ENCODE measurements around the gene PITPNM3. TPM values are rescaled to one million over a fixed set of nuclear protein-coding genes. Genes with fewer than 3 reads are reported as not detected.

PITPNM3 gene
- polyA plus RNA-seq, 2 donors, result 9.5 to 14.4 TPM

DNA sequence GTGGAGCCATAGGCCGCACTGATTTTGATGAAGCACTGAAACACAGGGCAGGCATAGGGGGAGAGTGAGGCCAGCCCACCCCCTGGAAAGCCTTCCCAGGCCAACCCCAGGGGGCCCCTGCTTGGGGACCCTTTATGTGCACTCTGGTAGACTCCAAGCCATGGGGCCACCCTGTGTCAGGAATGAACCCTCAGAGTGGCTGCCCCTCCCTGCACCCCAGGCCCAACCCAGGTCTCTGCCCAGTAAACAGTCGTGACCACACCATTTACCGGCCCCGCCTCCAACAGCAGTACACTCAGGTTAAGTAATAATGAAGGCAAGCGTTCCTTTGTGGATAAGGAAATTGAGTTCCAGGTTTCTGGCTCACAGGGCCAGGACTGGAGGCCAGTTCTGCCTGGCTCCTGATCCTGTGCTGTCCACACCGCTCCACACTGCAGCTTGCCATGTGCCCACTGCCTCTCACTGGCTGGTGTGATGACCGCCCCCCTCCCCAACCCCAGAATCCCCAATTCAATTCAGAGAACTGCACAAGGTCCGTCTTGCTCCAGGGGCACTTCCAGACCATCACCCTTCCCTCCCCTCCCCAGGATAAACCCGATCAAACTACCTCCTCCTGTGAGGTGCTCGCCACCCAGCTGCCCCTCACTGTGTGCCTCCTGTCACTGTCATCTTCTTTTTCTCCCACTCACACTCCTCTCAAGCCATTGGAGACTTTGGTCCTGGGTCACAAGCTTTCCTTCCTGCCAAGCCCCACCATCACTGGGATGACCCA, 98.5 kb downstream of the PITPNM3 start:
- H3K27ac ChIP-seq (ENCODE audit: low read depth in 2 of 2, low read length in 1 of 2), result peak overlapping the region; percentile 32 to 77
- peaks cover 0 to 13% of the 10 kb centered on the region in 2 donors for H3K36me3 ChIP-seq (ENCODE audit: control insufficient read depth in 2 of 2, insufficient read depth in 2 of 2, low read length in 1 of 2)
- H3K27me3 ChIP-seq (ENCODE audit: control insufficient read depth in 1 of 2, insufficient read depth in 2 of 2, low read length in 2 of 2), result no peaks in the 10 kb centered on the region
- 74 to 79% methylated on average over 10 of the region's 10 CpGs for WGBS, 2 donors
- H3K4me3 ChIP-seq (ENCODE audit: low read depth in 1 of 2, low read length in 2 of 2), result no peak overlapping the region
- H3K9me3 ChIP-seq (ENCODE audit: control insufficient read depth in 2 of 2, insufficient read depth in 1 of 2, low read depth in 1 of 2, low read length in 1 of 2), result peaks cover 0 to 2% of the 10 kb centered on the region in 2 donors
- peaks cover 0 to 15% of the 10 kb centered on the region in 2 donors for H3K4me1 ChIP-seq (ENCODE audit: control insufficient read depth in 2 of 2, insufficient read depth in 2 of 2, low read length in 1 of 2)

DNA sequence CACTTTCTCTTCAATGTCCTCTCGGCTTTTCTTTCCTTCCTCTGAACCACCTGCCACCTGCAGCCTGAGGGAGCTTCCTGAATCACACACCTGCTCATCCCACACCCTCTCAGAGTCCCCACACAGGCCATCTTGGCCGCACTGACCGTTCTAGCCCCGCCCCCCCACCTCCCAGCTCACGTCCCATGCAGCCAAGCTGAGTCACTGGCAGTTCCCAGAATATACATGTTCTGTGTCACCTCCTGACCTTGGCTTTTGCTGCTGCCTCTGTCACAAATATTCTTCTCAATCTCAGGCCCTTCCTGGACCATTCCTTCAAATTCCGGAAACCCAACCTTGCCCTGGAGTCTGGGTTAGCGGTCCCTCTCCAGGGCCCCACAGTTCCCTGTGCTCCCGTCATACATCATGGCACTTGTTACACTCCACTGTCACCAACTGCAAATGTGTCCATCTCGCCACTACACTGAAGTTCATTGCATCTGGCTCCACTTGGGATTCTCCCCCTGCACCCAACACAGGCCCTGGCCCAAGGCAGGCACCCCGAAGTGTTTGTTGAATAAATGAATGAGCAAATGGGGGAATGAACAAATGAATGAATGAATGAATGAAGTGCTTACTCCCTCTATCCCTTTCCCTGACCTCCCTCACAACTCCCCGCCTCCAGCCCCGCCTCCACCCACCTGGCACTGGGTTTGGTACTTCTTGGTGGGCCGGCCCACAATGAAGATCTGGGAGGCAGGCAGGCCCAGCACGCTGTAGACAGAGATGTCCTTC, 99.3 kb downstream of the PITPNM3 start:
- Histone ChIP-seq H3K4me1 (ENCODE audit: control insufficient read depth in 2 of 2, insufficient read depth in 2 of 2, low read length in 1 of 2) (peaks cover 0 to 15% of the 10 kb centered on the region in 2 donors), H3K9me3 (ENCODE audit: control insufficient read depth in 2 of 2, insufficient read depth in 1 of 2, low read depth in 1 of 2, low read length in 1 of 2) (peaks cover 0 to 2% of the 10 kb centered on the region in 2 donors), H3K4me3 (ENCODE audit: low read depth in 1 of 2, low read length in 2 of 2) (no peak overlapping the region), H3K36me3 (ENCODE audit: control insufficient read depth in 2 of 2, insufficient read depth in 2 of 2, low read length in 1 of 2) (peaks cover 0 to 13% of the 10 kb centered on the region in 2 donors), H3K27me3 (ENCODE audit: control insufficient read depth in 1 of 2, insufficient read depth in 2 of 2, low read length in 2 of 2) (no peaks in the 10 kb centered on the region), H3K27ac (ENCODE audit: low read depth in 2 of 2, low read length in 1 of 2) (peak overlapping the region; percentile 32 to 77)
- 71 to 74% methylated on average over 14 of the region's 14 CpGs for WGBS, 2 donors

DNA sequence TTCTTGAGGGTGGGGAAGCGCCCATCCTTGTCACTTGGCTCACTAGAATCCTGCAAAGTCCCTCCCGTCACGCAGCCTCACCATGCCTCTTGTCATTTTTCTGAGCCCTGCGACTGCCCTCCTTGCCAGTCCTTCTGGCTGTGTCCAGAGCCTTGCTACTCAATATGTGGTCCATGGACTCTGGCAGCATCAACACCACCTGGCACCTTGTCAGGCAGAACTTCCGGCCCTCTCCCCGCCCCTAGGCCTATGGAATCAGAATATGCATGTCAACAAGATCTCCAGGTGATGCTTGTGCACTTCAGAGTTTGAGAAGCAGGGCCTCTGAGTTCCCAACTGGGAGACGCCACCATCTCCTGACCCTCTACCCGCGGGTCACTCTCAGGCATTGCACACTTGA, 100.0 kb downstream of the PITPNM3 start:
- peaks cover 0 to 10% of the 10 kb centered on the region in 2 donors for H3K36me3 ChIP-seq (ENCODE audit: control insufficient read depth in 2 of 2, insufficient read depth in 2 of 2, low read length in 1 of 2)
- H3K27ac ChIP-seq (ENCODE audit: low read depth in 2 of 2, low read length in 1 of 2), result peak overlapping the region in 1 of 2 donors; percentile 47
- H3K4me3 ChIP-seq (ENCODE audit: low read depth in 1 of 2, low read length in 2 of 2), result no peak overlapping the region
- 76 to 86% methylated on average over 9 of the region's 9 CpGs for WGBS, 2 donors
- peaks cover 0 to 2% of the 10 kb centered on the region in 2 donors for H3K9me3 ChIP-seq (ENCODE audit: control insufficient read depth in 2 of 2, insufficient read depth in 1 of 2, low read depth in 1 of 2, low read length in 1 of 2)
- no peaks in the 10 kb centered on the region for H3K27me3 ChIP-seq (ENCODE audit: control insufficient read depth in 1 of 2, insufficient read depth in 2 of 2, low read length in 2 of 2)
- H3K4me1 ChIP-seq (ENCODE audit: control insufficient read depth in 2 of 2, insufficient read depth in 2 of 2, low read length in 1 of 2), result peaks cover 0 to 15% of the 10 kb centered on the region in 2 donors

DNA sequence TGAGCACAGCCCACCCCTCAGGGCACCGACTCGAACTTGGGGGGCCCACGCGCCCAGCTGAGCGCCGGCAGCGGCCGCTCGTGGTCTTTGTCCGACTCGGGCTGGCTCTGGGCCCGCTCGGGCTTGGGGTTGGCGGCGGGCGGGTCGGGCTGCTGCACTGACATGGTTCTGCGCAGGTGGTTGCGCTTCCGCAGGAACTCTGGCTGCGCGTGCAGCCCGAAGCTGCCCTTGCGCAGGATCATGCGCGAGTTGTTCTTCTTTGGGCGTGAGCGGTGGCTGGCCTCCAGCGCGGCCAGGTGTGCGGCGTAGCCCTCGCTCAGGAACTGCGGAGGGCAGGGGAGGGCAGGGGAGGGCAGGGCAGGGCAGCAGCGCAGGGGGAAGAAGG, 101.0 kb downstream of the PITPNM3 start:
- Histone ChIP-seq H3K27ac (ENCODE audit: low read depth in 2 of 2, low read length in 1 of 2) (no peak overlapping the region), H3K4me1 (ENCODE audit: control insufficient read depth in 2 of 2, insufficient read depth in 2 of 2, low read length in 1 of 2) (peaks cover 0 to 15% of the 10 kb centered on the region in 2 donors), H3K27me3 (ENCODE audit: control insufficient read depth in 1 of 2, insufficient read depth in 2 of 2, low read length in 2 of 2) (no peaks in the 10 kb centered on the region), H3K36me3 (ENCODE audit: control insufficient read depth in 2 of 2, insufficient read depth in 2 of 2, low read length in 1 of 2) (peaks cover 0 to 4% of the 10 kb centered on the region in 2 donors), H3K9me3 (ENCODE audit: control insufficient read depth in 2 of 2, insufficient read depth in 1 of 2, low read depth in 1 of 2, low read length in 1 of 2) (no peaks in the 10 kb centered on the region), H3K4me3 (ENCODE audit: low read depth in 1 of 2, low read length in 2 of 2) (no peak overlapping the region)
- WGBS, 2 donors, result 3 to 8% methylated on average over 33 to 35 of the region's 35 CpGs

DNA sequence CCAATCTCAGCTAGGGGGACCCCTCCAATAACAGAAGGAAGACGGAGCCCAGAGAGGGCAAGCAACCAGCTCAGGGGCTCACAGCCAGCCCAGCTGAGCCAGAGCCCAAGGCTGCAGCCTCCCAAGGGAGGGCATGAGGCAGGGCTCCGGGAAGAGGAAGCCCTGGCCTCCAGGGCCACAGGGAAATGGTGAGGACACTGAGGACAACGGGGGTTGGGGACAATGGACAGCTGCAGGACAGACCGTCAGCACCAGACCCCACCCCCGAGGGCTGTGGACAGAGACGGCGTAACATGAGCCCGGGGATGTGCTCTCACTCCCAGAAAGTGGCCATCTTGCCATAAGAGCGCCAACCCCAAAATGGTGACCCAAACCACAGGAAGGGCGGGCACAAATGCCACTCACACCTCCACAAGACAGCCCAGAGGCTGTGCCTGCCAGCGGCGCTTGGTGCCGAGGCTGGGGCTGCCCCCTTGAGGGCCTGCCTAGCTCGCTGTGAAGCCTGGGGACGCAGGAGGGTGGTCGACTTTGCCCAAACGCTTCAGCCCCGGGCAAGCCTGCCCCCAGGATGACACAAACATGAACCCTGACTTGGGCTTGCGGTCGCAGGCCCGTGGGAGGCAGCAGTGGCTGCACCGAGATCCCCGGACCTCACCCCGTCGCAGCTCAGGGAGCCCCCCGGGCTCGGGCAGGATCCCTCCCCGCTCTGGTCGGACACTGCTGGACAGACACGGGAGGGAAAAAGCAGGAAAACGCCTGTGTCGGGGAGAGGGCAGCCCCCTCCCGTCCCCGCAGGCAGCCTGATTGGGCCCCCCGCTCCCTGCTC, 101.6 kb downstream of the PITPNM3 start:
- Histone ChIP-seq H3K9me3 (ENCODE audit: control insufficient read depth in 2 of 2, insufficient read depth in 1 of 2, low read depth in 1 of 2, low read length in 1 of 2) (no peaks in the 10 kb centered on the region), H3K36me3 (ENCODE audit: control insufficient read depth in 2 of 2, insufficient read depth in 2 of 2, low read length in 1 of 2) (peaks cover 0 to 8% of the 10 kb centered on the region in 2 donors), H3K27ac (ENCODE audit: low read depth in 2 of 2, low read length in 1 of 2) (no peak overlapping the region), H3K4me1 (ENCODE audit: control insufficient read depth in 2 of 2, insufficient read depth in 2 of 2, low read length in 1 of 2) (peaks cover 0 to 15% of the 10 kb centered on the region in 2 donors), H3K4me3 (ENCODE audit: low read depth in 1 of 2, low read length in 2 of 2) (no peak overlapping the region), H3K27me3 (ENCODE audit: control insufficient read depth in 1 of 2, insufficient read depth in 2 of 2, low read length in 2 of 2) (no peaks in the 10 kb centered on the region)
- WGBS, 2 donors, result 49 to 53% methylated on average over 28 to 35 of the region's 35 CpGs

DNA sequence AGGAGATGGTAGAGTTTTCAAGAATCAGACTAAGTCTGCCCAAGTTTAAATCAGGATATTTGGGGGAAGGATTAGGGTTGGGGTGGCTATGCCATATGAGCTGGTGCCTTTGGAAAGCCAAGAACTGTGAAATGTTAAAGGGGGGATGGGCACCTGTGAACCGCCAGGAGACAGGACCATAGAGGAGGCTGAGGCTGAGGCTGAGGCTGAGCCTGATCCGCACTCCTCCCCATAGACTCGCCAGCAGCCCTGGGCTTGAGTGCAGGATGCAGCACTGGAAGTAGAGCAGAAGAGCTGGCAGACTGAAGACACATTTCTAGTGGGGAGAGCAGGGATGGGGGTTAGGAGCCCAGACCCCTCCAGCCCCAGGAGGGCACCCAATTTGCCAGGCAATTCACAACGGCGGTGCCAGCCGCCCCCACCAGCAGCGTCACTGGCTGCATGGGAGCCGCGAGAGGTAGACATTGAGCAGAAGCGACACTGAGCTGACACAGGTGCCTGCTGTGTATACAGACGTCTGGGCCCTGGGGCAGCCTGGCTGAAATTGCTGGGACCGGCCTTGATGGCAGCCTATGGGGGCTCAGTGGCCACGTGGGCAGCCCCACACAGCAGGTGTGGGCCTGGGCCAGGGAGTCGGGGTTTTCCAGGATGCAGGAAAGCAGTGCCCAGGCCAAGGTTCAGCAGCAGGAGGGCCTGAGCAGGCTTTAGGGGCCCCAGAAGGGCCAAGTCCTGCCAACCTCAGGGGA, 102.9 kb downstream of the PITPNM3 start:
- no peaks in the 10 kb centered on the region for H3K9me3 ChIP-seq (ENCODE audit: control insufficient read depth in 2 of 2, insufficient read depth in 1 of 2, low read depth in 1 of 2, low read length in 1 of 2)
- no peak overlapping the region for H3K4me3 ChIP-seq (ENCODE audit: low read depth in 1 of 2, low read length in 2 of 2)
- H3K27ac ChIP-seq (ENCODE audit: low read depth in 2 of 2, low read length in 1 of 2), result no peak overlapping the region
- H3K36me3 ChIP-seq (ENCODE audit: control insufficient read depth in 2 of 2, insufficient read depth in 2 of 2, low read length in 1 of 2), result peaks cover 0 to 16% of the 10 kb centered on the region in 2 donors
- H3K27me3 ChIP-seq (ENCODE audit: control insufficient read depth in 1 of 2, insufficient read depth in 2 of 2, low read length in 2 of 2), result no peaks in the 10 kb centered on the region
- WGBS, 2 donors, result 68 to 70% methylated on average over 14 of the region's 14 CpGs
- H3K4me1 ChIP-seq (ENCODE audit: control insufficient read depth in 2 of 2, insufficient read depth in 2 of 2, low read length in 1 of 2), result peaks cover 0 to 15% of the 10 kb centered on the region in 2 donors

DNA sequence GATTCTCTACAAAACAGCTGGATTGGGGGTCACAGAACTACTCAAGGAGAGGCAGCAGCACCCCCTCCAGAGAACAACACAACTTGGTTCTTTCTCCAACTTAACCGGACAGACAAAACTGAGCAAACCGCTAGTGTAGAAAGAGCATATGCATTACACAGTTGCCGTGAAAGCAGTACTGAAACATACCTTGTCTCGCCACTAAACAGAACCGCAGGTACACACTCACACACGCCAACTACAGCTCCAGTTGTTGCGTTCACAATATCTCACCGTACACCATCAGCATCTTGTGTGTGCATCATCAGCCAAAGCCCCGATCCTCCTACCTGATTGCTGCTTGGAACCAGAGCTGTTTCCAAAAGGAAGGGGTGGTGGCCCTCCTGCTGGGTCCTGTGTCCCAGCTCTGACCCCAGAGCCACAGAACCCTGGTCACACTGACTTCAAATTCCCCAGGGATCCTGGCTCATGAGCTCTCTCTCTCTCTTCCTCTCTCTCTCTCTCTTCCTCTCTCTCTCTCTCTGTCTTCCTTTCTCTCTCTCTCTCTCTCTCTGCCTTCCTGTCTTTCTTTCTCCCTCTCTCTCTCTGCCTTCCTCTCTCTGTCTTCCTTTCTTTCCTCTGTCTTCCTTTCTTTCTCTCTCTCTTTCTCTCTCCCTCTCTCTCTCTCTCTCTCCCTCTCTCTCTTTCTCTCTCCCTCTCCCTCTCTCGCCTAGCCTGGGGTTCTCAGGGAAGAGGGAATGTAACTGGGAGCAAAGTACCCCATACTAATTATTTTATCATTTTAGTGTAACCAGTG, 103.7 kb downstream of the PITPNM3 start:
- 87 to 89% methylated on average over 10 of the region's 10 CpGs for WGBS, 2 donors
- H3K9me3 ChIP-seq (ENCODE audit: control insufficient read depth in 2 of 2, insufficient read depth in 1 of 2, low read depth in 1 of 2, low read length in 1 of 2), result no peaks in the 10 kb centered on the region

DNA sequence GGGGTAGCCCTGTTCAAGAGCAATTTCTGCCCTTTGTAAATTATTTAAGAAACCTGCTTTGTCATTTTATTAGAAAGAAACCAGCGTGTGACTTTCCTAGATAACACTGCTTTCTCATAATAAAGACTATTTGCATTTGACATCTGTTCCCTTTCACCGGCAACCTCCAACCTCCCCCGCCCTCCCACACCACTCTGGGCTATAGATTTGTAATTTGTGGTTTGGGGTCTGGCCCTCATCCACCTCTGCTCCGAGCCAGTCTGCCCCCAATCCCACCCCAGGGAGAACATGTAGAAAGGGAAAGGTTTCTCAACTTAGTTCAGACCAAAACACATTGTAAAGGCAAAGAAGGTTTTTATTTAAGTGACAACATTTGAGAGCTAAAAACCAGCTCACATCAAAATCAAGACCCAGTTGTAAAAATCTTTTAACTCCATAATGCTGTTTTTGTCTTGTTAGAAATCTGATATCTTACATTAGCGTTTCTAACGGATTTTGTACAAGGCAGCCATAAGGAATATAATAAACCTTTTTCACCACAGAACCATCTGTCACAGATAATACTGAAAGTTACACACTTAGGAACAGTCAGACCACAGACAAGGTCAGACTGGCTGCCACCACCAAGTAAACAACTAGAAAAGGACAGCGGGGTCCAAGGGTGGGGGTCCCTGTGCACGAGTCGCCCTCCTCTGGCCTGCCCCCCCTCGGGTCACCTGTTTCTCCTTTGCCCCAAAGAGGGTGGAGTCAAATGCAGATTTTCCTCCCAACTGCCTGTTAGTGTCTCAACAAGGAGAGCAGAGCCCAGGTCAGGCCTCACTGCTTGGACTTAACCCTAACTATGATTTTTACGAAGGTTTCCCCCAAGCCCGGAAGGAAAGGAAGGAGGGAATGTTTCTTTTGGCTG, 105.2 kb downstream of the PITPNM3 start:
- 40 to 47% methylated on average over 12 of the region's 12 CpGs for WGBS, 2 donors
- Histone ChIP-seq H3K4me1 (ENCODE audit: control insufficient read depth in 2 of 2, insufficient read depth in 2 of 2, low read length in 1 of 2) (no peaks in the 10 kb centered on the region), H3K27ac (ENCODE audit: low read depth in 2 of 2, low read length in 1 of 2) (no peak overlapping the region), H3K36me3 (ENCODE audit: control insufficient read depth in 2 of 2, insufficient read depth in 2 of 2, low read length in 1 of 2) (peaks cover 0 to 19% of the 10 kb centered on the region in 2 donors), H3K27me3 (ENCODE audit: control insufficient read depth in 1 of 2, insufficient read depth in 2 of 2, low read length in 2 of 2) (no peaks in the 10 kb centered on the region), H3K4me3 (ENCODE audit: low read depth in 1 of 2, low read length in 2 of 2) (no peak overlapping the region), H3K9me3 (ENCODE audit: control insufficient read depth in 2 of 2, insufficient read depth in 1 of 2, low read depth in 1 of 2, low read length in 1 of 2) (no peaks in the 10 kb centered on the region)

More for the DNA sequence above, 103.7 kb downstream of the PITPNM3 start:
- no peak overlapping the region for H3K4me3 ChIP-seq (ENCODE audit: low read depth in 1 of 2, low read length in 2 of 2)
- H3K36me3 ChIP-seq (ENCODE audit: control insufficient read depth in 2 of 2, insufficient read depth in 2 of 2, low read length in 1 of 2), result peaks cover 0 to 17% of the 10 kb centered on the region in 2 donors
- no peak overlapping the region for H3K27ac ChIP-seq (ENCODE audit: low read depth in 2 of 2, low read length in 1 of 2)
- H3K4me1 ChIP-seq (ENCODE audit: control insufficient read depth in 2 of 2, insufficient read depth in 2 of 2, low read length in 1 of 2), result peaks cover 0 to 11% of the 10 kb centered on the region in 2 donors
- H3K27me3 ChIP-seq (ENCODE audit: control insufficient read depth in 1 of 2, insufficient read depth in 2 of 2, low read length in 2 of 2), result no peaks in the 10 kb centered on the region
